GM18507 (cell line): ENCODE measurements around the gene MTREX.

Experiments used
- DNase-seq: peaks from one replicate; pipeline ENCODE4 v3.0.0; 2011; ENCODE audit warnings: low read depth; ENCODE audit not compliant: insufficient read length; ENCODE audit errors: extremely low spot score
- FAIRE-seq: peaks from 2 replicates; lab custom pipeline; 2011; peaks lifted over from hg19 to GRCh38; lab: Jason Lieb, UNC

MTREX gene

GRCh38 chr5:55454282-55454681 is 146.5 kb downstream of the MTREX start:
- FAIRE-seq (no peak), DNase-seq (no peak)

DNA sequence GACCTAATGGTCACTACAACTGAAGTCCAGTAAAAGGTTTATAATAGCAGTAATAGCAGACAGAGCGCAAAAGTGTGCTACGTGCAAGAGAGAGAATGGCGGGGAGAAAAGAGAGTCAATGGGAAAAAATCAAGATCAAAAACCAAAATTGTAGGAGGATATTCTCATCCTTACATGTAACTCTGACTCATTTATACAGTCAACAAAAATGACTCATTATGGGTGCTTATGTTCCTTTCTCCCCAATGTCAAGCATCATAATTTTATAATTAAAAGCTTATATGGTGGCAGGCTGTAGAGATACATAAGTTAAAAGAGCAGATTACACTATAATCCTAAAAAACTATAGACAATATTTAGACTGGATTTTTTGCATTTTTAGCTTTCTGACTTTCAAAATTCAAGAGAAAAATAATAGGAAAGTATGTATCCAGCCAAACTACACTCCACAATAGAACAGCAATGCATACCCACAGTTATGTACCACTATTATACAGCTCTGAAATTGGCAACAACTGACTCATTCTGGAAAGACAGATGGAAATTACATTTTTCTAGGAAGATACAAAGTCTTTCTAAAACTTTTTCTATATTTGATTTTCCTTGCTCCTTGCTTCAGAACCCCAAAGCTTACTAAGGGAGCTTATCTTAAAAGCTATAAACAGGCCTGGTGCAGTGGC is 148.6 kb downstream of the MTREX start:
- DNase-seq, result no peak
- no peak for FAIRE-seq

DNA sequence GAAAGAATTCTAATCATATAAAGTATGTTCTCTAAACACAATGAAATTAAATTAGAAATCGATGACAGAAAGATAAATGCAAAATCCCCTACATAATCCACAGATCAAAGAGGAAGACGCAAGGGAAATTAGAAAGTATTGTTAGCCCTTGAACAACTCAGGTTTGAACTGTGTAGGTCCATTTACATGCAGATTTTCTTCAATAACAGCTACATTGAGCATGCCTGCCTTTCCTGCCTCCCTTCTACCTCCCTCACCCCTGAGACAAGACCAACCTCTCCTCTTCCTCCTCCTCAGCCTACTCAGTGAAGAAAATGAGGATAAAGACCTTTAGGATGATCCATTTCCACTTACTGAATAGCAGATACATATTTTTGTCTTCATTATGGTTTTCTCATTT is 151.8 kb downstream of the MTREX start:
- FAIRE-seq, result no peak

GRCh38 chr5:55463613-55464012 is 155.8 kb downstream of the MTREX start:
- FAIRE-seq, result no peak
- DNase-seq, result no peak

More for the DNA sequence above, 151.8 kb downstream of the MTREX start:
- DNase-seq, result no peak

DNA sequence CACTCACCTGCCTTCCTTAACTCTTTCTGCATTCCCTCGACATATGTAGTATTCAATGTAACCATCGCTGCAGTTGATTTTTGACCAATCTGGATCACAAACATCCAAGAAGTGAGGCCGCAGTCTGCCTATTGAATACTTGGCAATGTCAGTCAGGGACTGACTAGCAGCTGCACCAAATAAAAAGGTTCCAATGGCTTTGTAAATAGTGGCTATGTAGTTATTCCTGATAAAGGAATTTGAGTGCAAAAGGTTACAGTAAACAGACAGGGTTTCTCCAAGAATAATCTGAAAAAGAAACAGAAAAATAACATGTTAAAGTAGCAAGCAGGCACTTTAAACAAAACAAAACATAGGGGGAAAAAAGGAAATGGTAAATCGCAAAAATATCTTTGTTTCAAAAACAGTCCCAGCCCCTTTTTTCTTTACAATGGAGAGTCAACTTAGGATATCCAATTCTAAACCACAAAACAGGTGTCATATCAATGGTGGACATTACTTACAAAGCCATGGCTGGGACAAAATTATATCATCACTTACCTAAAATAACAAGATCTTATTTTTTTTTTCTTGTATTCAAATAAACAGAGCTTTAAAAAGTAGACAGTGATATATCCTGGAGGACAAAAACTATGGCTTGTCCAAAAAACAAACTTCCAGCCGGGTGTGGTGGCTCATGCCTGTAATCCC is 160.2 kb downstream of the MTREX start:
- FAIRE-seq (no peak), DNase-seq (no peak)

GRCh38 chr5:55469839-55470238 is 162.1 kb downstream of the MTREX start:
- DNase-seq (no peak), FAIRE-seq (no peak)

GRCh38 chr5:55470282-55470681 is 162.5 kb downstream of the MTREX start:
- no peak for FAIRE-seq
- DNase-seq, result no peak

- no peak for FAIRE-seq
- DNase-seq, result no peak
Observed at GRCh38 chr5:55471468-55471867, 163.7 kb downstream of the MTREX start.

- FAIRE-seq, result no peak
- no peak for DNase-seq
Observed at GRCh38 chr5:55472642-55473041, 164.9 kb downstream of the MTREX start.
